ENCODE results near the gene AHI1. TPM values are rescaled to one million over a fixed set of nuclear protein-coding genes. Genes with fewer than 3 reads are reported as not detected.
"Not testable (repeated sequence)": the region's sequence is repeated elsewhere in the genome, so short reads cannot be mapped to it uniquely, and the experiment has no call there.

AHI1 gene
- total RNA-seq, 1 experiment from 2014 or later = 9.1 TPM

DNA sequence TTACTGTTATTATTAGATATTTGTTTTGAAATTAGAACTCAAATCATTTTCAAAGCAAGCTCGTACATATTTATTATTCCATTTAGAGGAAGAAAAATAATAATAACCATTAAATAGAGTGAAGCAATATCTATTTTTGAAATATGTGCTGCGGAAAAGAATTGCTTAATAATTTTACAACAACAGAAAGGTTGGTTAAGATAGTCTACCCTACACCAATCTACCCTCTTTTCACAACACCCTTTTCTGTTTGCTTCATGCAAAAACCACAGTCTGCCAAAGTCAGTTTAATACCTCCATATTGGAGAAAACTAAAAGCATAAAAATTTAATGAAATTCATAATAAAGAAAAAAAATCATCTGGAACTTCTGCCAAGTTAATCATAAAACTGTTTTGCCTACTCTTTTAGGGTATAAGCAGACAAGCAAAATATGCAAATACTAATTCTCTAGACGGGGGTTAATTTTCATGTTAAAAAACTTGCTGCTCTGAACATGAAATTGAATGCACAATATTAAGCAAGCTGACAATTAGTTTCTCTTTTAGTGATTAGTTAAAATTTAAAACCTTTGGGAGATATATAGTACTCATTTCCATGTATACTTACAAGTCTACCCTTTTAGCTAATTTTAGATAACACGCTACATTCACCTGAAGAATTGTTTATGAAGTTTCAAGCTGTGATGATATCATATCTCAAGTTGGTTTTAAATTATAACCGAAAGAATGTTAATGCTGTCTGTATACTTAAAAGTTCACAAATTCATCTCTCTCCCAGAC is 100.2 kb downstream of the AHI1 start:
- no peak for DNase-seq (ENCODE audit: low spot score)

DNA sequence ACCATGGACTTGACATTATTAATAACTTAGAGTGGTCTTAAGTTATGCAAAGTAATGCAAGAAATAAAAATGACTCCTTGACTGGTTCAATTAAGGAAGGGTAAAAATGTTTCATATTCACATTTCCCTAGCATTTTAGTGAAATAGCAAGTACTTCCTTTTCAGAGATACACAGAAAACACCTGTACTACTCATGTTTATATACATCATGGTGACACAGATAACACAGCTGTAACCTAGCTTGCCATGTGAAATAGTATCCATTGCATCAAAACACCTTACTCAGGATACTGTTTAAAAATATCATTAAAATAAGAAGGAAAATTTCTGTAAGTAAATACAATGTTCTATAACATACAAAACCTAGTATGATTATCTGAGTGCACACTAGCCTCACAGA is 102.4 kb downstream of the AHI1 start:
- no peak for DNase-seq (ENCODE audit: low spot score)

DNA sequence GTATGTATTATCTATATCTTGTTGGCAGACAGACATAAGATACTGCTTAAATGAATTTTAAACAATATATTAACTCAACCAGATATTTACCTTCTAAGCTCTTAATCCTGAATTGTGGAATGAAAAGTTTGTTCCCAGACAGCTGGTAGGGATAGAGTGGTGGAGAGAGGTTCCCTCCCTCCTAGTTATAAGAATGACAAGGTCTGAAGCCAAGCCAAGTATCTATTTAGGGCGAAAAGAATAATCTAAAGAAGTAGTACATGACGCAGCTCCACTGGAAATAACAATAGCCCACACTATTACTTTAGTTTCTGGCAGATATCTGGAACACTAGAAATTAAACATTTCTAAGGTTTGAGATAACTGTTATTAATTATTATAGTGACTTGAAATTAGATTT is 104.3 kb downstream of the AHI1 start:
- no peak for DNase-seq (ENCODE audit: low spot score)

DNA sequence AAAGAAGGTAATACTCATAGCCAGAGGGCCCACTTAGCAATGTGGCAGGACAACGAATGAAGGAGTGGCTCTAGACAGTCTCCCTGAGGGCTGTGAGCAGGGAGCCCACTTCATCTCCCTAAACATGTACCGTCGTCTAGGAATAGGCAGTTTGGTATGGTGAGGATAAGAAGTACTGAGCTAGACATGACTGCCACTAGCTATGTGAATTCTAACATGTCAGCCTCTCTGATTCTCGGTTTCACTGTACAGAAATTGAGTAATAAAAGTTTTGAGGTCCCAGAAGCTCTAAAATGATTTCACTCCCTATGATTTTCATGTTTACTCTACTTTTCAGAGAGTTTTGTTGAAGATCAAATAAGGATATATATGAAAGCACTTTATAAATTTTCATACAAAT is 107.1 kb downstream of the AHI1 start:
- no peak for DNase-seq (ENCODE audit: low spot score)

DNA sequence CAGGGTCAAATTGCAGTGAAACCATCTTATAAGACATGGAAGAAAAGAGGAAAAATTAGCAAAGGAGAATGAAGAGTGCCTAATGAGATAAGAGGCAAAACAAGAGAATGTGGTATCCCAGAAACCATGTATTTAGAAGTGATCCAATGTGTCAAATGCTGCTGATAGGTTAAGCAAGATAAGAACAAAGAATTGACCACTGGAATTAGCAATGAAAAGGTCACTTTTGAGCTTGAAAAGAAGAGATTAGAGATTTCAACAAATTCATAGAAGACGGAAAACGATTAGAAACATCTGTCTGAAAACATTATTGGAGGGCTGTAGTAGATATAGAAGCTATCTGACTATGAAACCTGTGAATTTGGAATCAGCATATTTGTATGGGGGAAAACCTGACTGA is 112.2 kb downstream of the AHI1 start:
- no peak for DNase-seq (ENCODE audit: low spot score)

DNA sequence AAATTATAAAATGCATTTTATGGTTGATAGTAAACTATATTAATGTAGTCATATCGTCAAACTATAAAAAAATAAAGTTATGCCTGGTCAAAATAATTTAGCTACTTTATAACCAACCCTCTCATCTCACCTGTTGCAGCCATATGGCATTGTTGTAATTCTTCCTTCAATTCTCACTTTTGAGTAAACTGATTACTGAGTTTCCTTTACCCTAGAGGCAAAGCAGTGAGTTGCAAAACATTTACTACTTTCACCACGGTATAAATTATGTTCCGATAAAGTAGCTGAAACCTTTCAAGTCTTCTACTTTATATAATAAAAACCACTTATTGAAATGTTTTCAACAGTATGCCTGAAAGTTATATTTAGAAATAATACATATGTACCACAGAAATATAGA is 113.8 kb downstream of the AHI1 start:
- no peak for DNase-seq (ENCODE audit: low spot score)

DNA sequence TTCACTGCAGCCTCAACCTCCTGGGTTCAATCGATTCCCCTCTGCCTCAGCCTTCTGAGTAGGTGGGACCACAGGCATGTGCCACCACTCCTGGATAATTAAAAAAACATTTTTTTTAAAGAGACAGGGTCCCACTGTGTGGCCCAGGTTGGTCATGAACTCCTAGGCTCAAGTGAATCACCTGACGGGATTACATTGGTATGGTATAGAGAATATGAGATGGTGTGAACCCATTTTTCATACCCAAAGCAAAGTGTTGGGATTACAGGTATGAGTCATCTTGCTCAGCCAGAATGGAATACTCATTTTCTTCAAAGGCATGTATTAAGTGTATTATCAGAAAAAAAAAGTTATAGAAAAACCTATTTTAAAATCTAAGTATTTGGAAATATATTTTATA is 114.2 kb downstream of the AHI1 start:
- DNase-seq (ENCODE audit: low spot score) = no peak

DNA sequence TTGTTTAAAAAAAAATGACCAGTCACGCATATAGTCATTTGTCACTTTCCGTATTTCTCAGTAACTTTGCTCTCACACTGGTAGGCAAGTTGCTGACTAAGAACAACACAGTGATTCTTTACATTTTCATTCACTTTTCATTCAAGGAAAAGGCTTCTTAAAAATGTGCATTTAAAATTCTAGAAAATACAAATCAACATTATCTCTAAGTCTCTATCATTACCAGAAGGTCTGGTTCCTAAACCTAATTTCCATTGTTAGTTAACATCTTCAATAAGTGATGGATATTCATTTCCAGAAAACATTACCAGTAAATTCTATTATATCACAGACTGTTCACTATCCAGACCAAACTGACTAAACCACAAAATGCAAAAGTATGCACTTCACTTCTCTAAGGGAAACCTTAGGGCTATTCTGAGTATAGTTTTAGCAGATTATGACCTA is 115.3 kb downstream of the AHI1 start:
- no peak for DNase-seq (ENCODE audit: low spot score)

DNA sequence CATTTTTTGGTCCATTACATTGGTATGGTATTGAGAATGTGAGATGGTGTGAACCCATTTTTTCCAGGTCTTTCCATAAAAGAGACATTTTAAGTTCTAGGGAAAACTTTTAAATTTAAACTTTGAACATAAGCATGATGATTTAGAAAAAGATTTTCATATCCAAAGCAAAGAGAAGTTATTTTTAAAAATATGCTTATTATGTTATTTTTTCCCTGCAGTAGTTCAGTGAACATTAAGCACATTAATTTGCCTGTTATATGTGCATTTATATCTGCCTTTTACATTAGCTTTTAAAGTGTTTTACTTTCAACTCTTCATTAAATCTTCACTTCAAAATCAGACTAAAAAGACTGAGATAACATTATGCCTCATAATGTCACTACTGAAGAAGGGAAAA is 116.7 kb downstream of the AHI1 start:
- DNase-seq (ENCODE audit: low spot score) = no peak

DNA sequence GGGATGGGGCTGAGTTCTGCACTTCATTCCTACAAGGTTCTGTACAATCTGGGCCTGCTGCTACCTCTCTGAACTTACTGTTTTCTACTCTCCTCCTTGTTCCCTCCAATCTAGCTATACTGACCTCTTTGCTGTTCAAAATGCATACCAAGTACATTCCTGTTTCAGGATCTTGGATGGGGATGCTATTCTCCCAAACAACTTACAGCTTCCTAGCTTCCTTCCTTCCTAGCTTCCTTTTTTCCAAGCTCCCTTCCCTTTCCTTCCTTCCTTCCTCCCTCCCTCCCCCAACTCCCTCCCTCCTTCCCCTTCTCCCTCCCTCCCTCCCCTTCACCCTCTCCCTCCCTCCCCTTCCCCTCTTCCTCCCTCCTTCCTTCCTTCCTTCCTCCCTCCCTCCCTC is 117.9 kb downstream of the AHI1 start:
- no peak for DNase-seq (ENCODE audit: low spot score)

DNA sequence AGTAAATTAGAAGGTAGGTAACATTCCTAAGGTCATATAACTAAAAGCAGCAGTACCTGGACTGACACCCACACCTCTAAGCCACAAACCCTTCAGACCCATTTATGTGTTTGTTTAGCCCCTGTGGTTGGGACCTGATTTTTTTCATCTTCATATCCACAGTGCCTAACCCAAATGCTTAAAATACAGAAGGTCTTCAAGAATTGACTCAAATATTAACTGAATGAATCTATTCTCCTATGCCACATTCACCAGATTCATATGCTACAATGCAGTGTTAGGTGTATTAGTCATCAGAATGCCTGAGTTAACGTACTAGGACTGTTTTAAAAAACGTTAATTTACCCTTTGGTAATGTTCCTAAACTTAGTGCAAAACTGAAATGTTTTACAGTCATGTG is 124.8 kb downstream of the AHI1 start:
- DNase-seq (ENCODE audit: low spot score) = no peak

DNA sequence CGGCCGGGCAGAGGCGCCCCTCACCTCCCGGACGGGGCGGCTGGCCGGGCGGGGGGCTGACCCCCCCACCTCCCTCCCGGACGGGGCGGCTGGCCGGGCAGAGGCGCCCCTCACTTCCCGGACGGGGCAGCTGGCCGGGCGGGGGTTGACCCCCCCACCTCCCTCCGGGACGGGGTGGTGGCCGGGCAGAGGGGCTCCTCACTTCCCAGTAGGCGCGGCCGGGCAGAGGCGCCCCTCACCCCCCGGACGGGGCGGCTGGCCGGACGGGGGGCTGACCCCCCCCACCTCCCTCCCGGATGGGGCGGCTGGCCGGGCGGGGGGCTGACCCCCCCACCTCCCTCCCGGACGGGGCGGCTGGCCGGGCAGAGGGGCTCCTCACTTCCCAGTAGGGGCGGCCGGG is 133.9 kb downstream of the AHI1 start:
- not testable (repeated sequence) for DNase-seq (ENCODE audit: low spot score)

DNA sequence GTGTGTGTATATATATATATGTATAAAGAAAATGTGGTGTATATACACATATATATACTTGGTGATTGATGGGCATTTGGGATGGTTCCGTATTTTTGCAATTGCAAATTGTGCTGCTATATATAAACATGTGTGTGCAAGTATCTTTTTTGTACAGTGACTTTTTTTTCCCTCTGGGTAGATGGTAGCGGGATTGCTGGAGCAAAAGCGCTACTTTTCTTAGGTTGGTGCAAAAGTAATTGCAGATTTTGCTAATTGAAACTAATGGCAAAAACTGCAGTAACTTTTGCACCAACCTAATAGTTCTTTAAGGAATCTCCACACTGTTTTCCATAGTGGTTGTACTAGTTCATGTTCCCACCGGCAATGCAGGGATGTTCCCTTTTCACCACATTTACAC is 135.4 kb downstream of the AHI1 start:
- DNase-seq (ENCODE audit: low spot score) = no peak

DNA sequence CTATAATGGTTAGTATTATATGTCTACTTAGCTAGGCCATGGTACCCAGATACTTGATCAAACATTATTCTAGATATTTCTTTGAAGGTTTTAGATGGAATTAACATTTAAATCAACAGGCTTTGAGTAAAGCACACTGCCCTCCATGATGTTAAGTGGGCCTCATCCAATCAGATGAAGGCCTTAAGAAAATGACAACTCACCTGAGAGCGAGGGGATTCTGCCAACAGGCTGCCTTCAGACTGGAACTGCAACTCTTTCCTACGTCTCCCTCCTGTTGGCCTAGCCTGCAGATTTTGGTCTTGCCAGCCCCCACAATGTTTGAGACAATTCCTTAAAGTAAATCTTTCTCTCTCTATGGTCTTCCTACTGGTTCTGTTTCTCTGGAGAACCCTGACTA is 137.3 kb downstream of the AHI1 start:
- no peak for DNase-seq (ENCODE audit: low spot score)

DNA sequence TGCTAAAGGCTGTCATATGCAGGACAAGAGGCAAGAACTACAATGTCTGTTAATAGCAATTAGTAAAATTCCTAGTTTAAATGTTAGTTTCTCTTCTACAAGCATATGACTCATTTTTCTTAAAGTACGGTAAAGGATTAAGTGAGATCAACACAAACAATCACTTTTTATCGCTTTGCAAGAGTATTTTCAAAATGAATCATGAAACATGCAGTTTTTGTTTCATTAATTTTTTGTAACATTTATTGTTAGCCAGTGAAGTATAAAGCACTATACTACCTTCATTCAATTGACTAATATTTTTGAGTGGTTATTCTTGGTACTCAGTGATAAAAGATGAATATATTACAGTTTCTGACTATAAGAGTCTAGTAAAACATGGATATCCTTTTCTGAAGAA is 138.6 kb downstream of the AHI1 start:
- DNase-seq (ENCODE audit: low spot score) = no peak

DNA sequence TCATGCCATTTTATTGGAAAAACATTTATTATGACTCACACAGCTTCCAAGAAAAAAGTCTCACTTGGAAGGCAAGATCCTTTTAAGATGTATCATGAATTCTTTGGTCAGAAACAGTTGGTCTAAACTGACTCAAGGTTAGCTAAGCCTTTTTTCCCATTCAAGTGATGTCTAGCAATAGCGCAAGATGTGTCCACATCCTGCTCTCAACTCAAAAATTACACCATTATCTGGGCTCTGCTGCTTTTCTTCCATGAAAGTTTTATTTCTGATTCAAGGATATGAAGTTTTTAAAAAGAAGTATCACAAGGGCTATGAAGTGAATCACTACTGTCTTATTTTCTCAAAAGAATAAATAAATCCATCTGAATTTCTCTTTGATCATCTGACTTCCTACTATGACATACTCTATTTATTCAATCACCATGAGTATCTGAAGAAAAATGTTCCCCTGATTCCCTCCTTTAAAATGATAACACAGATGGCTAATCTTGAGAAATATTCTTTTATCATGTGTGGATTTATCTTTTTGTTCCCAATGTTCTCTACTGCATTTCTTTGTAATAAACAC is 139.2 kb downstream of the AHI1 start:
- no peak for DNase-seq (ENCODE audit: low spot score)

DNA sequence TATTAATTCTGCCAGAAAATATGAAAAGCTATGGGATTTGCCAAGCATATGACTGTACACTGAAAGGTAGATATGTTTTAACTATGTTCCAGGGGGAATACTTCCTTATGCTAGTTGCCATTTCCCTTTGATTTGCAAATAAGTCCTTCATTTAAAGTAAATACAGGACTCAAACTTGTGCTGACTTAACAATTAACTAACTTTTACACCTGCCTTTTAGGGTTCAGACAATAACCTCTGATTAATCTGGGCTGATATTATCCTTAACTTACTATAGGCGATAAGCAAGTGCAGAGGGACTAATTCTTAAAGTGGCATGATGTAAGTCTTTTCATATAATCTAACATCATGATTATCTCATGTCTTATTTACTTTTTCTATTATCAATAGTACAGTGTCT is 143.1 kb downstream of the AHI1 start:
- no peak for DNase-seq (ENCODE audit: low spot score)

DNA sequence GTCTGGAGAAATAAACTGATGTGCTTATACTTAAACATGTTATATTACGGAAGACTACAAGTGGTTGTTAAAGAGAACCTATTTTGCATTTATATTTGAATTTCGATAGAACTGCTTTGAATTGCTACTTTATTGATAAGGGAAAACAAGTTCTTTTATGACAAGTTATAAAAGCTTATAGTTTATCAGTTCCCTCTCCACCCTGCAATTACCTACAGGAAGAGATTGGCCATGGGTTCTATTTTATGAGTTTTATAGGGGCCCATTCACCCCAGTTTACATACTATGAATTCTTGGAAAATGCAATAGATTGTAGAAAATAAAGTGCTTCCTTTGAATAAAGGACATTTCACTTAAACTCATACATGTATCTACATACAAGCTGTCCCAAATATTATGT is 144.4 kb downstream of the AHI1 start:
- no peak for DNase-seq (ENCODE audit: low spot score)

DNA sequence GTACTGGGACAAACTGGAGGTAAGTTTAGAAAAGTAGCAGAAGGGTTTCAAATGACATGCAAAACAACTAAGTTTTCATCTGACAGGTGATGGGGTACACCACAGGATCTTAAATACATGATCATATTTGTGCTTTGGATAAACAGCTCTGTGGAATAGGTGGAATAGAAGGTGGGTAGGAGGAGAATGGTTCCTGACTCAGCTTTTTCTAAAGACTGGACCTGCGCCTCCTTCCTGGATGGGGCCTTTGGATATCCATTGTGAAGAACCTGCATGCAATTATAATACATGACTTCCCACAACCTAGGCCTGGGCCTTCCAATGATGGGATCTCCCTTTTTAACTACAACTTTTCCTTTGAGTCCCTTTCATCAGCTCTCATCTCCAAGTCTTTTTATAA is 145.9 kb downstream of the AHI1 start:
- no peak for DNase-seq (ENCODE audit: low spot score)

DNA sequence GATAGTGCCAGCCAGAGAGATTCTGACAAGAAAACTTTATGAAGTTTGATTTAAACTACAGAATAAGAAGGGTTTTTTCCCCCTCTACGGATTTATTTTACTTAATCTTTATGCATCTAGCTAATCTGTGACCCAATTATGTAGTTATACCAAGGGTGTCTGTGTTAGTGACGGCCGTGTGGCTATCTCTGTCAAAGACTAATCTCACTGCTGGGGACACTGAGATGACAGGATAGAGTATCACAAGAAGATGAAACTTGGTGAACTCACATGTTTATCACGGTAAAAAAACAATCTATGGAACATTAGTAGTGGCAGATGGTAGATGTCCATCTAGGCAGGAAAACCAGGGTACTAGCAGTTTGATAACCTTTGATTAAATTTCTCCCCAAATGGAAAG is 149.7 kb downstream of the AHI1 start:
- DNase-seq (ENCODE audit: low spot score) = no peak

DNA sequence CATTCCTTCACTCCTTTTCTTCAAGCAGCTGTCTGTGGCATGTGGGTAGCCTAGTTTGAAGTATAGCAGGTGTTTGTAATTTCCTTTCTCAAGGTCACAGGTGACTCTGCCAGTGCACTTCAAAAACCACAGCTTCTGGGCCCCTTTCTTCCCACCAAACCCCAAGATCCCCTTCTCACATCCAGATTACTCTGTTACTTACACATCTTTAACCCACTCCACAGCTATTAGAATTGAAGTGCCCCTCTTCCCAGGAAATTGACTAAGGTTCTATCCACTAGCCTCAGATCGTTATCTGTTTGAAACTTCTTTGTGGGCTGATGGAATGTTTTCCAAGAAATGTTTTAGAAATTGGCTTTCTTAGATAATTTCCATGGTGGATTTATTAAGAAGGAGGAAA is 150.8 kb downstream of the AHI1 start:
- no peak for DNase-seq (ENCODE audit: low spot score)

DNA sequence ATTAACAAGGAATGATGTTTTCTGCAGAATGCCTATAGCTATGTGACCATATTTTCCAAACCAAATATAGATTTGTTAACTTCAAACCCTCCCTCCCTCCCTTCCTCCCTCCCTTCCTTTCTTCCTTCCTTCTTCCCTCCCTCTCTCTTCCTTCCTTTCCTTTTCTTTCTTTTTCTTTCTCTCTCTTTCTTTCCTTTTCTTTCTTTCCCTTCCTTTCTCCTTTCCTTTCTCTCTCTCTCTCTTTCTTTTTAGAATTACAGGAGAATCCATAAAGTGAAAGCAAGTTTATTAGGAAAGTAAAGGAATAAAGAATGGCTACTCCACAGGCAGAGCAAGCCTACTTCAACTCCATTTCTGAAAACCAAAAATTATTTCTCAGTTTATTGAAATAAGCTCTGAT is 153.0 kb downstream of the AHI1 start:
- DNase-seq (ENCODE audit: low spot score) = no peak

DNA sequence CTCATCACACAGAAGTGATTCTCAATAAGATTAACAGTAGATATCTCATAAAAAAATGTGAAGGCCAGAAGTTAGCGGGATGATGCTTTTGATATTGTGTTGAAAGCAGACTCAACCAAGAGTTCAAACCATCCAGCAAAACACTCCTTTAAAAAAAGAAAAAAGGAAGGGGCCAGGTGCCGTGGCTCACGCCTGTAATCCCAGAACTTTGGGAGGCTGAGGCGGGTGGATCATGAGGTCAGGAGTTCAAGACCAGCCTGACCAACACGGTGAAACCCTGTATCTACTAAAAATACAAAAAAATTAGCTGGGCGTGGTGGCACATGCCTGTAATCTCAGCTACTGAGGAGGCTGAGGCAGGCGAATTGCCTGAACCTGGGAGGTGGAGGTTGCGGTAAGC is 157.6 kb downstream of the AHI1 start:
- not testable (repeated sequence) for DNase-seq (ENCODE audit: low spot score)

DNA sequence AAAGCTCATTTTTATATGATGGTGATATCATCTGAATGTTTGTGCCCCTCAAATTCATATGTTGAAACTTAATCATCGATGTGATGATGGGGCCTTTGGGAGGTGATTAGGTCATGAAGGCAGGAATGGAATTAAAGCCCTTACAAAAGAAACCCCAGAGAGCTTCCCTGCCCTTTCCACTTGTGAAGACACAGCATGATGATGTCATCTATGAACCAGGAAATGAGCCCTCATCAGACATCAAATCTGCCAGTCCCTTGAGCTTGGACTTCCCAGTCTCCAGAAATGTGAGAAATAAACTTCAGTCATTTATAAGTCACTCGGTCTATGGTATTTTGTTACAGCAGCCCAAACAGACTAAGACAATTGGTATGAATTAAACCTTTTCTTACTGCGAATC is 163.4 kb downstream of the AHI1 start:
- DNase-seq (ENCODE audit: low spot score) = no peak

Data from HT-29 (cell line).